ENCODE results near the gene RGPD8. TPM values are rescaled to one million over a fixed set of nuclear protein-coding genes. Genes with fewer than 3 reads are reported as not detected.
"Not testable (repeated sequence)": the region's sequence is repeated elsewhere in the genome, so short reads cannot be mapped to it uniquely, and the experiment has no call there.

RGPD8 gene
- 6.6 and 23.0 TPM in 2 replicates for total RNA-seq

GRCh38 chr2:112433480-112433879 lies at the start of gene RGPD8:
RGPD8 (minus strand) TSS chr2:112433645; CDS start chr2:112433453, 192 bp downstream.
- DNase-seq (ENCODE audit: low read depth), result peak; percentile 64

DNA sequence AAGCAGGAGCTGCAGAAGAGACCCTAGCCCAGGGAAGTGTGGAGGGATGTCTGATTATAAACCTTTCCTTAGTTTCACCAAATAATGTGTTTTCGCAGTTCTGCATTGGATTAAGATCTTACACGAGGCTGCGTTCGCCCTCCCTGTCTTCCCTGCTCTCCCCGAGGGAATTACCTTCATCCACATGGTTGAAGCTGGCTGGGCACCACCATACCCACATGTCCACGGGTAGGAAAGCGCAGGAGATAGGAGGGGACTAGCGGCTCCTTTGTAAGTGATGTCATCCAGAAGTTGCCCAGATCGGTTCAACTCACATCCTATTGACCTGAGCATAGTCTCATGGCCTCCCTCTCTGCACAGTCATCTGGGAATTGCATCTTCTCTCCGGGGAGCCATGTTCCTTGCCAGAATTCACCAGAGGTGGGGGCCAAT lies 49.6 kb upstream of the RGPD8 start:
- peak; percentile 59 for DNase-seq (ENCODE audit: low read depth)

DNA sequence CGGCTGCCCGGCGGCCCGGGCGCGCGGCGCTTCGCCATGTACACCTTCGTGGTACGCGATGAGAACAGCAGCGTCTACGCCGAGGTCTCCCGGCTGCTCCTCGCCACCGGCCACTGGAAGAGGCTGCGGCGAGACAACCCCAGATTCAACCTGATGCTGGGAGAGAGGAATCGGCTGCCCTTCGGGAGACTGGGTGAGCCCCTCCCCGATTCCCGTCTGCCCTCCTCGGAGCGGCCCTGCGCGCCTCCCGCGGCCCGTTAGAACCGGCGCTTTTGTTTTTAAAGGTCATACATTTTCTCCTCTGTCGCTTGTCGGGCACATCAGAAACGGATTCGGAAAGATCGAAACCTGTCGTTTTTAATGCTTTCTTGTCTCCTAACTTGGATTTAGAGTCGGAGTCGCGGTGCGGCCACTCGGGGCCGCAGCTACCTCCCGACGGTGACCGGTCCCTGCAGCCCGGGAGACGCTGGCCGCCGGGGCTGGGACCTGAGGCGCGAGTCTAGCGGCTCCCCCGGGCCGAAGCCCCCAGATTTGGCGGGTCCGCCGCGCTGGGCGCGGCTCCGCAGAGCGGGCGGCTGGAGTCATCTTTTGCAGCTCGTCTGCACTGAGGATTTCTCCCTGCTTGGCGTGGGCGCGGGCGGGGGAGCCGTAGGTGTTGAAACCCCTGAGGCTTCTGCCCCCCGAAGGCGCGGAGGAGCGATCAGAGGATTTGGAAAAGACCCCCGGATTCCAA lies 49.0 kb upstream of the RGPD8 start:
- DNase-seq (ENCODE audit: low read depth), result no peak

DNA sequence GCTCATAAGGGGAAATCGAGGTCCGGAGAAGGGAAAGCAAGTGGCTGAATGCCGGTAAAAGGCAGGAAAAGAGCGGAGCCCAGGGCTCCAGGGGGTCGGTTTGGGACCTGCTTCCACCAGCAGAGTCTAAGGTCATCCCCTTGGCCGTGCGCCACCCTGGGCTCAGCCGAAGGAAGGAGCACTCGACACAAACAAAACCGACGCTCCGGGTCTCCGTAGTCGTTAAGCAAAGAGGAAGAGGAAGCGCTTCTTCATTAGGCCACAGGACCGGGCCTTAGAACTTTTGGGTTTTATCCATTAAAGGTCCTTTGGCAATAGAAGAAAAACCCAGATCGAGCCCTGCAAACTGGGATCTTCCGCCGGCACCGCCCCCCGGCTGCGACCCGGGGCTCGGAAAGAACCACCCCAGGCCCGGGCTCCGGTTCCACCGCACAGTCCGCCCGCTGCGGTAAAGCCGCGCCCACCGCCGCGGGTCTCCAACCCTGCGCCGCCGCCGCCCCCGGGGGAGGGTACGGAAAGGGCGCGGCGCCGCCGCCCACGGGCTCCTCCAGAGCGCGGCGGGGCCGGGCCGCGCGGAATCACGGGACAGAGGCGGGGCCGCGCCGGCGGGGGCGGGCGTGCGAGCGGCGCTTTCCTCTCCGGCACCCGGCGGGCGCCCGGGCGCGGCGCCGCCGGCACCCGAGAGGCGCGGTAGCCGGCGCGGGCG lies 48.2 kb upstream of the RGPD8 start, which contains the start of gene TTL:
TSS of gene TTL (plus strand) at position 629 of the 706 bp plus-strand sequence. CDS start 189 bp downstream, outside the sequence.
- no peak for DNase-seq (ENCODE audit: low read depth)

DNA sequence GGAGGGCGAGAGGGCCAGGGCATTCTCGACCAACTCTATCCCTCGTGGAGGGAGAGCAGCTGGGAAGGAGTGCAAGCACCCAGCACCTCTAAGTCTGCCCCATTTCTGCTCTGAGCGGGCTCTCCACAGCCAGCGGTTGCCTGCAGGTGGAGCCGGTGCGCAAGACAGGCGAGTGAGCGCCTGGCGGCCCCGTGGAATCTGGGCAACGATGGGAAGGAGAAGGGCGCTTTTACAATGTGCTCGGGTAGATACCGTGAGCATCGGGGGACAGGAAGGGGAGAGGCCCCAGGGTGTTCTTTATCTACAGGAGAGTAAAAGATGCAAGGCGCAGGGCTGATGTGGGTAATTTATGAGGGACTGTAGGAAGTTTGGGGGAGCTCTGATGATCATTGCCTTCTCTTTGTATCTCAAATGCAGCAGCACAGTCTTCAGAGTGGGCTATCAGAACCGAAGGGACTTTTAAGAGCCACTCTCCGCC lies 47.6 kb upstream of the RGPD8 start:
- peak; percentile 59 for DNase-seq (ENCODE audit: low read depth)

- no peak for DNase-seq (ENCODE audit: low read depth)
Measured at GRCh38 chr2:112480530-112481049, 47.1 kb upstream of the RGPD8 start.

DNA sequence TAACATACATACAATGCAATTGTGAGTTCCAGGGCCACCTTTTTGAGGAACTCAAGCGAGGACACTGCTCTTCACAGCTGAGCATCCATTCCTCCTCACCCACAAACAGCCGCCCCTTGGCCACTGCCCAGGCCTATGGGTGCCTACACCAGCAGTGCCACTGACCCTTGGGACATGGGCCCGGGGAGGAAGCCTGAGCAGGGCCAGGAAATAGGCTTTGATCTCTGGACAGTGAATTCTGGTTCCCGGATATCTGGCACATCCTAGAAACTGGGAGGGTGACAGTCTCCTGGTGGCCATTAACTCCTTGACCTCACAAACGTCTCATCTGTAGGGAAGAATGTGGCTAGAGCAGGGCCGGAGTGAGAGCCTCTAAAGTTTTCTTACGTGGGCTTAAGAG lies 43.0 kb upstream of the RGPD8 start:
- no peak for DNase-seq (ENCODE audit: low read depth)

- peak; percentile 80 for DNase-seq (ENCODE audit: low read depth)
Measured at GRCh38 chr2:112474844-112475486, 41.5 kb upstream of the RGPD8 start.

GRCh38 chr2:112472547-112473263 lies 39.3 kb upstream of the RGPD8 start:
- DNase-seq (ENCODE audit: low read depth), result no peak

DNA sequence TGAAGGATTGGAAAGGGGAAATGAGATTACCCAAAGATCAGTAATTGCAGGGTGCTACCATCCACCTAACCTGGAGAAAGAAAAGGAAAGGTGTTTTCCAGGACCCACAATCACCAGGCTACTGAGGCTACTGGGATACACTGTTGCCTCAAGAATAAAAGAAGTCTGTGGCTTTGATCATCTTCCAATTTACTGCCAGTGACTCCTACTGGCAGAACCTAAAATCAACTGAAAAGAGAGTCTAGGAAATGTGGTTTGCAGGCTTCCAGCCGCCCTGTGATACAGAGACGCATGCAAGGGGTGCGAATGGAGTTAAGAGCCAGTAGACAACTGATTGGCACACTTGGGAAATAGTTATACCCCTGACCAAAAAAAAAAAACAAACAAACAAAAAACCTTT lies 31.9 kb upstream of the RGPD8 start:
- DNase-seq (ENCODE audit: low read depth), result peak; percentile 24

DNA sequence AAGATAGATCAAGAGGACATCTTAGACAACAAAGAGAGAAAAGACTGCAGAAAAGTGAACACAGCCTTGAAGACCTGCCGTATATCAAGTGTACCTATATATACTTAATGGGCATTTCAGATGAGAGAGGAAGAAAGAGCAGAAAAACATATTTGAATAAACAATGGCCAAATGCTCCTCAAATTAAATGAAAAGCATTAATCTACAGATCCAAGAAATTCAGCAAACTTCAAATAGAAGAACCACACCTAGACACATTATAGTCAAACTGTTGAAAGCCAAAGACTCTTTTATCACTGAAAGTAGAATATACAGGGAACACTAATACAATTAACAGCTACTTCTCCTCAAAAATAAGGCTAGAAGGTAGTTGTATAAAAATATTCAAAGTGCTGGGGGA lies 29.8 kb upstream of the RGPD8 start:
- no peak for DNase-seq (ENCODE audit: low read depth)

GRCh38 chr2:112462178-112462577 lies 28.7 kb upstream of the RGPD8 start:
- DNase-seq (ENCODE audit: low read depth), result no peak

DNA sequence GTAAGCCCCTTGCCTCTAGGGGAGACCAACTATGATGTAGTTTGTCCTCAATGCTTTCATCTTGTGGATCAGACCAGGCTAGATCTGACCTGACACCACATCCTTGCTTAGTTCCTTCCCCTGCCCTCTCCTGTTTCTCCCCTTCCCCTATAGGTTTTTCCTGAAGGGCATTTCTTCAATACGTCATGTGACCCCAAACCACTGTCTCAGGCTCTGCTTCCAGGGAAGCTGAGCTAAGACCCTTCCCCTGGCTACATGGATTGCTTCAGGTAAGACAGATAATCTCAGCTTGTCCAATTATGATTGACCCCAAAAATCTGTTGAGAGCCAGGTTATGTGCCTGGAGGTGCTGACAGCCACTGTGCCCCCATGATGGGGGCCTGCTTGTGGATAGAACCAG lies 25.9 kb upstream of the RGPD8 start:
- no peak for DNase-seq (ENCODE audit: low read depth)

DNA sequence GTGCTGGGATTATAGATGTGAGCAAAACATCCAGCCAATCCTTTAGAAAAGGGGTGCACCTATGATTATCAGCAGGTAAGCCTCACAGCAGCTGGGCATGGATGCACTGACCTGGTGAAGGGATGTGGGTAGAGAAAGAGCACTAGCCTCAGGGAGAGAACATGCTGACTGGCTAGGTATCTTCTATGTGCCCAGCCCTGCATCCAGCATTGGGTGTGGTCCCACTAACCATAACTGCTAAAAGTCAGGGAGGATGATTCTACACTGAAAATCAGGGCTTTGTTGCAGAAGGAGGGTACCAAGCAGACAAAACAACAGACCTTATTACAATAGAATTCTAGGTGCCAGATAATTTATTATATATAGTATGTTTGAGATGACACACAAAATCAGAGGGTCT lies 21.1 kb upstream of the RGPD8 start:
- DNase-seq (ENCODE audit: low read depth), result no peak

- no peak for DNase-seq (ENCODE audit: low read depth)
Measured at GRCh38 chr2:112451317-112451716, 17.9 kb upstream of the RGPD8 start.

DNA sequence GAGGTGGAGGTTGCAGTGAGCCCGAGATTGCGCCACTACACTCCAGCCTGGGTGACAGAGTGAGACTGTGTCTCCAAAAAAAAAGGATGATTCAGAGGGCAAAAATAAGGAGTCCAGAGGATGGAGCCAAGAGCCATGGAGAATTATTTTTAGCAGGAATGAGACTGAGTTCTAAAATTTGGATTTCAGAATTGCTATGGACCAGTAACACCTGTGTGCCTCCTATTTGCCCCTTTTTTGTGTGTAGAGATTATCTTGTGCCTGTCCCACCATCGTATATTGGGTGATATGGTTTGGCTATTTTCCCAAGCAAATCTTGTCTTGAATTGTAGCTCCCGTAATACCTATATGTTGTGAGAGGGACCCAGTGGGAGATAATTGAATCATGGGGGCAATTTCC lies 16.4 kb upstream of the RGPD8 start:
- no peak for DNase-seq (ENCODE audit: low read depth)

GRCh38 chr2:112444256-112444655 lies 10.8 kb upstream of the RGPD8 start:
- DNase-seq (ENCODE audit: low read depth), result not testable (repeated sequence)

GRCh38 chr2:112438603-112439261 lies 5.3 kb upstream of the RGPD8 start:
- DNase-seq (ENCODE audit: low read depth), result not testable (repeated sequence)

DNA sequence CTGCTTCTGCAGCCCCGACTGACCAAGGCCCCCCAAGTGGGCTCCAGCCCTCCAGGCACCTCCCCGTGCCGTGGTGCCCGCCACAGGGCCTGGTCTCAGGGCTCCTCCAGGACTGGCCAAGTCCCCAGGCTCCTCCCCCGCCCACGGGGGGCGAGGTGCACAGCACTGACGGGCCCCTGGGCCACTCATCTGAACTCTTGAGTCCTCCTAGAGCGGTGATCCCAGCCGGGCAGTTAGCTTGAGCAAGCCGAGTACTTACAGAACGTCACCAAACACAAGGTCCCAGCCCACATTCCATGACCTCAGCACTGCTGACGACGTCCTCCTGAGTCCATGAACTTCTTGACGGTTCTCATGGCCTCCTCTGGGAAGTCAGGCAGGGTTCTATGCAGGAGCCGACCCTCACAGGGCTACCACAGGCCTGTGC lies 4.0 kb upstream of the RGPD8 start:
- DNase-seq (ENCODE audit: low read depth), result not testable (repeated sequence)

DNA sequence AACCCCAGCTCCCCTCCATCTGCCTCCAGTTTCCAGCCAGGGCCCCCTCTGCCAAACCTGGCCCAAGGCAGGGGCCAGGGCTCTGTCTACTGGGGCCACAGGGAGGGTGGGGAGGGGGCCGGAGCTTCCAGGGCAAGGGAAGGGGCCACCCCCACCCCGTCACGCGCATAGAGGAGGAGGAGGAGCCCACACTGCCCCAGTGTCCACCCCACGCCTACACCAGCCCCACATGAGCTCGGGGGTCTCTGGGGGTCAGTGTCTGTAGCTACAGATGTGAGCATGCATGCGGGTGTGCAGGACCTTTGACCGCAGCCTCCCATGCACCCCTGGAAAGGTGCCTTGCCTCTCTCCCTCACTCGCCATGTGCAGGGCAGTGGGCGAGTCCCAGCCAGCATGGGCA lies 3.5 kb upstream of the RGPD8 start:
- DNase-seq (ENCODE audit: low read depth), result not testable (repeated sequence)
